Myocyte (in vitro differentiated cells): ENCODE data around the gene PNMA8B. TPM values are rescaled to one million over a fixed set of nuclear protein-coding genes. Genes with fewer than 3 reads are reported as not detected.
"Not testable (repeated sequence)": the region's sequence is repeated elsewhere in the genome, so short reads cannot be mapped to it uniquely, and the experiment has no call there.

Experiments
- DNase-seq: peaks from one replicate; pipeline ENCODE4 v3.0.0-alpha.2; 2012; ENCODE audit warnings: low read depth
- total RNA-seq: library from RNA; depleted of rRNA; stranded (reverse); fragments of >200 nt; gene quantifications from 2 replicates; pipeline ENCODE4 v1.2.3, GENCODE V29; 2014

PNMA8B gene
- total RNA-seq, 1 donor from 2014 or later: 0.03 TPM

- no peak for DNase-seq
These were observed 19.1 kb upstream of the PNMA8B start for GRCh38 chr19:46514589-46515289.

GRCh38 chr19:46513461-46514236 is 18.0 kb upstream of the PNMA8B start:
- peak; percentile 71 for DNase-seq

DNA sequence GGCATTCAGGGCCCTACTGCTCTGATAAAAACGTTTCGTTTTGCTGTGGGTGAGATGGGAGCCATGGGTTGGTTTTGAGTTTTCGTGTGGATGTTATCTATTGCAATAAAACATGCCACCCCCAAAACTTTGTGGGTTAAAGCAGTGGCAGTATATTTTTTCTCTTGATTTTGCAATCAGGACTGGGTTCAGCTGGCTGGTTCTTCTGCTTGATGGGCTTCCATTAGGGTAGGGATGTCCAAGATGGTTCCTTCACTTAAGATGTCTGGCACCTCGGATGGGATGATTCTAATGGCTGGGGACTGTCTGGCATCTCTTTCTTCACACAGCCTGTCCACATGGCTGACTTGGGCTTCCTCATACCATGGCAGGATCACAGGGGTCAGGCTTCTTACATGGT is 15.6 kb upstream of the PNMA8B start:
- no peak for DNase-seq

DNA sequence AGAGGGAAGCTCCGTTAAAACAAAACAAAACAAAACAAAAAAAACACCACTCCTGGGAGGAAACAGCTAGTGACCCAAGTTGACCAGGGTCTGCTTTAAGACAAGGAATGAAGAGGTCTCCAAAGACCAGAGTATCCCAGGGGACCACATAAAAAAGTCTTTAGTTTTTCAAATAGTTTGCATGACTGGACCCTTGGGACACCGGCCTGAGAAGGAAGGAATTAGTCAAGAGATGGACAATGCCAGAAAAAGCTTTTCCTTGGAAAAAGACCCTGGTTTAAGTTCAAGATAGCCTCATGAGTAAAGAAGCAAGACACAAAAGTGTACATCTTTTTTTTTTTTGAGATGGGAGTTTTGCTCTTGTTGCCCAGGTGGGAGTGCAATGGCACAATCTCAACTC is 12.5 kb upstream of the PNMA8B start:
- no peak for DNase-seq

DNA sequence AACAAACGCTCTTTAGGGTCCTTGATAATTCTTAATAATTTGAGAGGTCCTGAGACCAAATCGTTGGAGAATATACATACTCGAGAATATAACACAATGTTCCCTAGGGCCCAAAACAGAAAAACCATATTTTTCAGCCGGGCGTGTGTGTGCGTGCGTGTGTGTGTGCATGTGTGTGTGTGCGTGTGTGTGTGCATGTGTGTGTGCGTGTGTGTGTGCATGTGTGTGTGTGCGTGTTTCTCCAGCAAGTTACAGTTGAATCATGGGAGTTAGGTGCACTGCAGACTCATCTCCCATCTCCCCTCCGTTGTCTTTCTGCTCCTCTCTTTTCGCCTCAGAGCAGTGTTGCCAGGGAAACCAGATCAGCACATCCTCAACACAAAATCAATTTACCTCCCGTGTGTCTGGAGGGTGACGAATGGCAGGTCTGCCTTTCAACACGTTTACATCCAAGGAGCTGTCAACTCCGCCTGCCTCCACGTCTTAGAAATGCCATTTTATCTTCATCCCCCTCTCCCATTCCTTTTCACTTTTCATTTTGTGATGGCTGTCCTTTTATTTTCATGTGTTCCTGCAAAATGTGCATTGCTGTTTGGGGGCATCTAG is 8.3 kb upstream of the PNMA8B start:
- DNase-seq: no peak

GRCh38 chr19:46502891-46503290 is 7.2 kb upstream of the PNMA8B start:
- DNase-seq: no peak

GRCh38 chr19:46499692-46500091 is 4.0 kb upstream of the PNMA8B start:
- no peak for DNase-seq

DNA sequence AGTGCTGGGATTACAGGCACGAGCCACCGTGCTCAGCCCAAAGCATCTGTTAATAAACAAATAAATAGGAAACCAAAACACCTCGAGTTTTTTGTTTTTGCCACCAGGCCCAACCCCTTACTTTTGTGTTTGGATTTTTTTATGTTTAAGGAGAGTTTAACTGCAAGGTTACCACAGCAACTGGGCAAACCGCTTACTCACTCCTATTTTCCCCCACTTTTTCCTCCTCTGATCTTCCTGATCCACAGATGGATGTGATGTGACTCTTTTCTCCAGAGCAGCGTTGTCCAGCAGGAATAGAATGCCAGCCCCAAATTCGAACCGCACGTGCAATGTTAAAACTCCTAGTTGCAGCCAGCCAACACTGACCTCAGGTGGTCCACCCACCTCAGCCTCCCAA is 2.1 kb upstream of the PNMA8B start:
- DNase-seq: no peak

DNA sequence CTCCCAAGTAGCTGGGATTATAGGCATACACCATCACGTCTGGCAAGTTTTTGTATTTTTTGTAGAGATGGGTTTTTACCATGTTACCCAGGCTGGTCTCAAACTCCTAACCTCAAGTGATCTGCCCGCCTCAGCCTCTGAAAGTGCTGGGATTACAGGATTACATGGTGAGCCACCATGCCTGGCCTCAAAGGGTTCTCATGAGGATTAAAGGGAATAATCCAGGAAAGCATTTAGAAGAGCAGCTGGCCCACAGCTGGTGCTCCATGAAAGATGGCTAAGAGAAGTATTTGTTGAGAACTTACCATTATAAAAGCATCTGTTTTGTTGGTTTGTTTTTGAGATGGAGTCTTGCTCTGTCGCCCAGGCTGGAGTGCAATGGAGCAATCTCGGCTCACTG is 1.2 kb upstream of the PNMA8B start:
- DNase-seq: not testable (repeated sequence)

GRCh38 chr19:46496304-46496703 is 637 bp upstream of the PNMA8B start:
- DNase-seq: no peak

DNA sequence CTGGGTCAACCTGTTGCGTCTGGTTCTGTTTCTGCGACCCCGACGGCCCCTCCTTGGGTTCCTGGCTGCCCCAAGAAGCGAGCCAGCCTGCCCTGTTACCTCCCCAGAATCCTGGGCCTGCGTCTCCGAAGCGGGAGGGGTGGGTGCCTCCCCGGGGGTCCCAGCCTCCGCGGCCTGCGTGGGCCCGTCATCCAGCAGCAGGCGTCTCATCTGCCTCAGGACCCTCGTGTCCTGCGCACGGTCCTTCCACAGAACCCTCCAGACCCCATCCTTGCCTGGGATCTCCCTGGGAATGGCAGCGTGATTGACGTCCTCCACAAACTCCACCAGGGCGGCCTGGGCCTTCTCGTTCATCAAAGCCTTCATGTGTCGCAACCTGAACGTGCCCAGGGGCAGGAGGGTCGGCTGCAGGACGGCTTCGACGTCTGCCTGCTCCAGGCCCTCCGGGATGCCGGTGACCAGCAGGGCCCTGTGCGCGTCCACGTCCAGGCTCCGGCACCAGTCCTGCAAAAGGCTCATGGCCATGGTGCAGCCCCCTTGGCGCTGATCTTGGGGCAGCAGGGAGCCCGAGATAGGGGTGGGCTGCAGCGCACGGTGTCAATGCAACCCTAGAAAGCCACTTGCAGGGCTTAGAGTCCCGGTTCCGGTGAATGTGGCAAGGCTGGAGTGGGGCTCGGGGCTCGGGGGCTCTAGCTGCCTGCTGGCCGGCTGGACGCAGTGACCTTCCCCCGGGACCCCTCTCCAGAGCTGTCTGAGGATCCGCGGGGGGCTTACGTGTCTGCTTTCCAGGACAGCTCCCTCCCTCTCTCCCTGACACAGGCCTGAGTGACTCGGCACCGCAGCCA is 504 bp downstream of the PNMA8B start:
- no peak for DNase-seq

DNA sequence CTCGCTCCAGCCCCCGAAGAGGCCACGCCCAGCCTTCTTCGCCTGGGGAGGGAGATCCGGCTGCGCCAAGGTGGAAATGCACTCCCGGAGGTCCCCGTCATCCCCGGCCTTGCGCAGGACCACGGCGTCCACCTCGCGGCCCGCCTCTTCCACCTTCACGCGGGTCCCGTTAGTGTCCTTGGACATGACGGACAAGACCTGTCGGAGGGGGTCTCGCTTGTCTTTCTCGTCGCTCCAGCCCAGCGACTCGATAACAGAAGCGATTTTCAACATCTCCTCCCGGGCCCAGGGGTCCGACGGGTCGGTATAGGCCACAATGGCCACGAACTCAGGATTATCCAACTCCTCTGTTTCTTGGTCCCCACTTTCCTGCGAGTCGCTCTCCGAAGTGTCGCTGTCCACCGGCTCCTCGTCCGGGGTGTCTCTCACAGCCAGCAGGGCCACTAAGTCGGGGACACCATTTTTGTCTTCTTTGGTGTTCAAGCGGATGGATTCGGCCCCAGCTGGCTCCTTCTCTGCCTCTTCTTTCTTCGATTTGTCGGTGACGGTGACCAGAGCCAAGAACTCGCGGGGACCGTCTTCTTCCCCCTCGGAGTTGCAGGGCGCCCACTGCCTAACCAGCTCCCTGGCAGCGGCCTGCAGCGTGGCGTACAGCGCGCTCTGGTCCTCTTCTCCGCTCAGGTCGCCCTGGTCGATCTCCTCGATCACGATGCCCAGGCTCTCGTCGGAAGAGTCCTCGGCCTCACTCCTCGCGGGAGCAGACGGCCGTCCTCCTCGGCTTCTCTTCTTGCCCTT is 1.3 kb downstream of the PNMA8B start:
- DNase-seq: no peak

DNA sequence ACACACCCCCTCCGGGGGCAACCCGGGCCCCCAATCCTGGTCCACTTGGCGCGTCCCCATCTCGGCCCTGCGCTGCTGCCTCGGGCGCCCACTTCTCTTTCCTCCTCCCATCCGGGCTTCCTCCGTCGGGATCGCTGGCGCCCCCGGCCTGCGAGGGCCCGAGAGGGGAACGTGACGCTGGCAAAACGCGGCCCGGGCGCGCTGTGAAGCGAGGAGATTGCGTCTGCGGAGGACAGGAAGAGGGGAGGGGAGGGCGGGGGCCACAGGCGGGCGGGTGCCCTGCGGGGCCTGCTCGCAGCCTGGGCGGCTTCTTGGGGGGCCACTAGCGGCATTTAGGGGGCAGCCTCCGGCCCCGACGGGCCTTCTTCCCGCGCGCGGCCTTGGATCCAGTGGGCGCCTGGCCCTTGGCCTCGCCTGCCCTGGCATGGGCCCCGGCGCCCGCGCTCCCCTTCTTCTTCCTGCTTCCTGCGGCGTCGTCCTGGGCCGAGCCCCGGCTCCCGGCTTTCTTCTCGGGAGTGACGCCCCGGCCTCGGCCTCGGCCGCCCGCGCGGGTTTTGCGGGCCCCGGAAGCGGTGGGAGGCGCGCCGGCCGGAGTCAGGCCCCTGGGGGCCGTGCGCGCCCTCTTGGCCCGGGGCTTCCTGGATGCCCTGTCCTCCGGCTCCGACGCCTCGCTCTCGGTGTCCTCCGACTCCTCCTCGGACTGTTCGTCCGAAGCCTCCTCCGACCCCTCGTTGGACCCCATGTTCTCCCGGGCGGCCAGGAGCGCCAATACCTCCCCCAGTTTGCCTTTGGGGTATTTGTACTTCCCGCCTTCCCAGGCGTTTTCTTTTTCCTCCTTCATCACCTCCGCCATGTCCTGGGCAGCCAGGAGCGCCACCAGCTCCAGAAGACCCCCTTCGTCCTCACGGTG is 2.2 kb downstream of the PNMA8B start:
- DNase-seq: no peak

DNA sequence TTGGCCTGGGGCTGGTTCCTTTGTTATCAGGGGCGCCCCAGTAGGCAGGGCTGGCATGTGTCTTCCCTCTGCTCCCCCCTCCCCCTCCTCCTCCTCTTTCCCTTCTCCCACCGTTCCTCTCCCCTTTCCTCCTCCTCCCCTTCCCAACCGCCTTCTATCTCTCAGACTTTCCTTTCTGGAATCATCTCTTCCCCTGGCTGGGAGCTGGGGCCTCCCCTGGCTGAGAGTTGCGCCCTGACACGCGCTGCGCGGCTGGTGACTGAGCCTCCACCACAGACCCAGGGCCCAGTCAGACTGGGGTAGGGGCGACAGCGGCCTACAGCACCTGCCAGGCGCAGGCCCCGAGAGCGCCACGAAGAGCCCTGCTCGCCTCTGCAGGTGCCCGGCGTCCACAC is 2.8 kb downstream of the PNMA8B start:
- DNase-seq: no peak

GRCh38 chr19:46491975-46492682 is 3.5 kb downstream of the PNMA8B start:
- no peak for DNase-seq

DNA sequence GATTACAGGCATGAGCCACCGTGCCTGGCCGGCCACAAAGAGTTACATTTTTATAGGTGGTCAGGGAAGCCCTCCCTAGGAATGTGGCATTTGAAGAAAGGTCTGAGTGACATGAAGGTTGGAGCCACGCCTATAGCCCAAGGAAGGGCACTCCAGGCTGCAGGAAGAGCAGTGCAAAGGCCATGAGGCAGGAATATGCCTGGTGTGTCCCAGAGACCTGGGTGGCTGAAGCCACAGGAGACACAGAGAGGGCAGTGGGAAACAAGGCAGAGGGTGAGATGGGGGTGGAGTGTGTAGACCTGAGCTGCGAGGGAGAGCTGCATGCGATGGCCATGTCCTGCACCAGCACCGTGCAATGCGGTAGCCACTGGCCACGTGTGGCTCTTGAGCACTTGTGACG is 4.9 kb downstream of the PNMA8B start:
- no peak for DNase-seq

GRCh38 chr19:46489445-46490272 is 6.0 kb downstream of the PNMA8B start:
- no peak for DNase-seq

DNA sequence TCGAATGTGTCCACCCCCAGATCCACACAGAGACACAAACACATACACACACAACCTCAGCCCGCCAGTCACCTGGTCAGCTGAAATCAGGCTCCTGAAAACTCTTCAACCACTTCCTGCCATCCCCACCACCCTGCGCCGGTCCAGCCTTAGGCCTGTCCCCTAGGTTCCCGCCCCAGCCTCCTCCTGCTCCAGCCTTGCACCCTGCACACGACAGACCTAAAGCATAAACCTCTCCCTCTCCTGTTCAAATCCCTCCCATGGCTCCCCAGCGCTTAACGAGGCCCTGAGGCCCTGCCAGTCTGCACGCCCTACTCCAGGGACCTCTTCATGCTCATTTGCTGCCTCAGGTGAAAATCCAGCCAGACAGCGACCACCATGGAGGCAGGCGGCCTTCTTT is 7.1 kb downstream of the PNMA8B start:
- DNase-seq: no peak
